ENCODE measurements around the gene ZSCAN23.

The ZSCAN23 gene

GRCh38 chr6:28436404-28436803, 6.9 kb downstream of the ZSCAN23 start:
- TF ChIP-seq CREB1 (IDR thresholded peaks at IDR 0.05; ENCODE audit: low read depth) (no peak), ZBTB7A (IDR thresholded peaks at IDR 0.05; ENCODE audit: low read depth) (no peak), NFIC (IDR thresholded peaks at IDR 0.05) (no peak), TAF1 (IDR thresholded peaks at IDR 0.05; ENCODE audit: low read depth) (no peak), RAD21 (IDR thresholded peaks at IDR 0.05; ENCODE audit: low read depth) (no peak), TCF12 (IDR thresholded peaks at IDR 0.05; ENCODE audit: low read depth) (no peak), TEAD4 (IDR thresholded peaks at IDR 0.05) (no peak), CEBPB (IDR thresholded peaks at IDR 0.05) (no peak), EGR1 (IDR thresholded peaks at IDR 0.05) (no peak)
- TF ChIP-seq, protein P1, sequence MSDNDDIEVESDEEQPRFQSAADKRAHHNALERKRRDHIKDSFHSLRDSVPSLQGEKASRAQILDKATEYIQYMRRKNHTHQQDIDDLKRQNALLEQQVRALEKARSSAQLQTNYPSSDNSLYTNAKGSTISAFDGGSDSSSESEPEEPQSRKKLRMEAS (IDR thresholded peaks at IDR 0.05), result no peak
- TF ChIP-seq, protein P2, sequence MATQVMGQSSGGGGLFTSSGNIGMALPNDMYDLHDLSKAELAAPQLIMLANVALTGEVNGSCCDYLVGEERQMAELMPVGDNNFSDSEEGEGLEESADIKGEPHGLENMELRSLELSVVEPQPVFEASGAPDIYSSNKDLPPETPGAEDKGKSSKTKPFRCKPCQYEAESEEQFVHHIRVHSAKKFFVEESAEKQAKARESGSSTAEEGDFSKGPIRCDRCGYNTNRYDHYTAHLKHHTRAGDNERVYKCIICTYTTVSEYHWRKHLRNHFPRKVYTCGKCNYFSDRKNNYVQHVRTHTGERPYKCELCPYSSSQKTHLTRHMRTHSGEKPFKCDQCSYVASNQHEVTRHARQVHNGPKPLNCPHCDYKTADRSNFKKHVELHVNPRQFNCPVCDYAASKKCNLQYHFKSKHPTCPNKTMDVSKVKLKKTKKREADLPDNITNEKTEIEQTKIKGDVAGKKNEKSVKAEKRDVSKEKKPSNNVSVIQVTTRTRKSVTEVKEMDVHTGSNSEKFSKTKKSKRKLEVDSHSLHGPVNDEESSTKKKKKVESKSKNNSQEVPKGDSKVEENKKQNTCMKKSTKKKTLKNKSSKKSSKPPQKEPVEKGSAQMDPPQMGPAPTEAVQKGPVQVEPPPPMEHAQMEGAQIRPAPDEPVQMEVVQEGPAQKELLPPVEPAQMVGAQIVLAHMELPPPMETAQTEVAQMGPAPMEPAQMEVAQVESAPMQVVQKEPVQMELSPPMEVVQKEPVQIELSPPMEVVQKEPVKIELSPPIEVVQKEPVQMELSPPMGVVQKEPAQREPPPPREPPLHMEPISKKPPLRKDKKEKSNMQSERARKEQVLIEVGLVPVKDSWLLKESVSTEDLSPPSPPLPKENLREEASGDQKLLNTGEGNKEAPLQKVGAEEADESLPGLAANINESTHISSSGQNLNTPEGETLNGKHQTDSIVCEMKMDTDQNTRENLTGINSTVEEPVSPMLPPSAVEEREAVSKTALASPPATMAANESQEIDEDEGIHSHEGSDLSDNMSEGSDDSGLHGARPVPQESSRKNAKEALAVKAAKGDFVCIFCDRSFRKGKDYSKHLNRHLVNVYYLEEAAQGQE (IDR thresholded peaks at IDR 0.05; ENCODE audit: low read depth), result no peak
- TF ChIP-seq, protein P3, sequence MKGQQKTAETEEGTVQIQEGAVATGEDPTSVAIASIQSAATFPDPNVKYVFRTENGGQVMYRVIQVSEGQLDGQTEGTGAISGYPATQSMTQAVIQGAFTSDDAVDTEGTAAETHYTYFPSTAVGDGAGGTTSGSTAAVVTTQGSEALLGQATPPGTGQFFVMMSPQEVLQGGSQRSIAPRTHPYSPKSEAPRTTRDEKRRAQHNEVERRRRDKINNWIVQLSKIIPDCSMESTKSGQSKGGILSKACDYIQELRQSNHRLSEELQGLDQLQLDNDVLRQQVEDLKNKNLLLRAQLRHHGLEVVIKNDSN (IDR thresholded peaks at IDR 0.05), result no peak

- TF ChIP-seq TAF1 (IDR thresholded peaks at IDR 0.05; ENCODE audit: low read depth) (no peak), FOXM1 (IDR thresholded peaks at IDR 0.05; ENCODE audit: borderline replicate concordance, low read depth) (no peak), EGR1 (IDR thresholded peaks at IDR 0.05) (no peak), ZBTB7A (IDR thresholded peaks at IDR 0.05; ENCODE audit: low read depth) (no peak), EP300 (IDR thresholded peaks at IDR 0.05; ENCODE audit: borderline replicate concordance) (no peak), NFIC (IDR thresholded peaks at IDR 0.05) (no peak), CREB1 (IDR thresholded peaks at IDR 0.05; ENCODE audit: low read depth) (no peak), CEBPB (IDR thresholded peaks at IDR 0.05) (no peak), YY1 (IDR thresholded peaks at IDR 0.05; ENCODE audit: low read depth) (no peak), TEAD4 (IDR thresholded peaks at IDR 0.05) (no peak), RAD21 (IDR thresholded peaks at IDR 0.05; ENCODE audit: low read depth) (no peak), TCF12 (IDR thresholded peaks at IDR 0.05; ENCODE audit: low read depth) (no peak)
- TF ChIP-seq, protein P2 (IDR thresholded peaks at IDR 0.05; ENCODE audit: low read depth), result no peak
- TF ChIP-seq, protein P3 (IDR thresholded peaks at IDR 0.05), result no peak
- TF ChIP-seq, protein P1 (IDR thresholded peaks at IDR 0.05), result no peak
These were observed 10.2 kb downstream of the ZSCAN23 start for GRCh38 chr6:28433119-28433518.

DNA sequence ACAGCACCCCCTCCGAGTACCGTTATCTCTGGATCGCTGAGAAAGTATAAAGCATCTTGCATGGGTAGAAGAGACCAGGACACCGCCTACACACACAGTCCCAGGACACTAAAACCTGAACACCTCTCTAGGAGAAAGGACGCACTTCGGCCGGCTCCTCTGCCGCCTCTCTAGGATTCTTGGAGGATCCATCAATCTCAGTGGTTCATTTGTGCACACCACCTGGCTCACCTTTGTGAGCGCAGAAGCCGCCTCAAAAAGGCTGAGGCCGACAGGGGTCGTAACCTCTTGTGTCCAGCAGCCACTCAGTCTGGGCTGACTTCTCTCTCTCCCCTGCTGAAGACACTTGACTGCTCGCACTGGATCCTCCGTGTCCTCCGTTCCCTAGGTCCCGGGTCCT, 13.5 kb downstream of the ZSCAN23 start:
- TF ChIP-seq FOXM1 (IDR thresholded peaks at IDR 0.05; ENCODE audit: borderline replicate concordance, low read depth) (no peak), CEBPB (IDR thresholded peaks at IDR 0.05) (no peak), EGR1 (IDR thresholded peaks at IDR 0.05) (no peak), EP300 (IDR thresholded peaks at IDR 0.05; ENCODE audit: borderline replicate concordance) (no peak), ZBTB7A (IDR thresholded peaks at IDR 0.05; ENCODE audit: low read depth) (no peak), RAD21 (IDR thresholded peaks at IDR 0.05; ENCODE audit: low read depth) (no peak)
- TF ChIP-seq, protein P2 (IDR thresholded peaks at IDR 0.05; ENCODE audit: low read depth), result no peak
- TF ChIP-seq, protein P1 (IDR thresholded peaks at IDR 0.05), result no peak

DNA sequence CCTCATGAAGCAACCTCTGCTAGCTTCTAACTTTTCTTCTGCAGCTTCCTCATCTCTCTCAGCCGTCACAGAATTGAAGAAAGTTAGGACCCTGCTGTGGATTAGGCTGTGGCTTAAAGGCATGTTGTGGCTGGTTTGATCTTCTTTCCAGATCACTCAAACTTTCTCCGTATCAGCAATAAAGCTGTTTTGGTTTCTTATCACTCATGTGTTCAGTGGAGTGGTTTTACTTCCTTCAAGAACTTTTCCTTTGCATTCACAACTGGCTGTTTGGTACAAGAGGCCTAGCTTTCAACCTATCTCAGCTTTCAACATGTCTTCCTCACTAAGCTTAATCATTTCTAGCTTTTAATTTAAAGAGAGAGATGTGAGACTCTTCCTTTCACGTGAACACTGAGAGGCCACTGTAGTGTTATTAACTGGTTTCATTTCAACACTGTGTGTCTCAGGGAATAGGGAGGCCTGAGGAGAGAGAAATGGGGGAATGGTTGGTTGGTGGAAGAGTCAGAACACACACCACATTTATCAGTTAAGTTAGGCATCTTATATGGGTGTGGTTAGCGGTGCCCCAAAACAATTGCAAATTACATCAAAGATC, 17.2 kb downstream of the ZSCAN23 start:
- TF ChIP-seq NFIC (IDR thresholded peaks at IDR 0.05), result no peak
- no peak for TF ChIP-seq CREB1 (IDR thresholded peaks at IDR 0.05; ENCODE audit: low read depth)
- TF ChIP-seq YY1 (IDR thresholded peaks at IDR 0.05; ENCODE audit: low read depth), result no peak
- TF ChIP-seq EGR1 (IDR thresholded peaks at IDR 0.05), result no peak
- TF ChIP-seq TEAD4 (IDR thresholded peaks at IDR 0.05), result no peak
- TF ChIP-seq ZBTB7A (IDR thresholded peaks at IDR 0.05; ENCODE audit: low read depth), result no peak
- no peak for TF ChIP-seq EP300 (IDR thresholded peaks at IDR 0.05; ENCODE audit: borderline replicate concordance)
- no peak for TF ChIP-seq FOXM1 (IDR thresholded peaks at IDR 0.05; ENCODE audit: borderline replicate concordance, low read depth)
- no peak for TF ChIP-seq TAF1 (IDR thresholded peaks at IDR 0.05; ENCODE audit: low read depth)
- TF ChIP-seq, protein P2 (IDR thresholded peaks at IDR 0.05; ENCODE audit: low read depth), result no peak
- TF ChIP-seq, protein P1 (IDR thresholded peaks at IDR 0.05), result no peak
- no peak for TF ChIP-seq CEBPB (IDR thresholded peaks at IDR 0.05)
- no peak for TF ChIP-seq RAD21 (IDR thresholded peaks at IDR 0.05; ENCODE audit: low read depth)
- TF ChIP-seq TCF12 (IDR thresholded peaks at IDR 0.05; ENCODE audit: low read depth), result no peak
- TF ChIP-seq, protein P3 (IDR thresholded peaks at IDR 0.05), result no peak

Data from Ishikawa (cell line).